AG04450 (cell line): Measurements from ENCODE around the gene ZNF106. TPM values are rescaled to one million over a fixed set of nuclear protein-coding genes. Genes with fewer than 3 reads are reported as not detected.

Experiments used
- CTCF ChIA-PET: fragments of 300-600, 350-600 bp; formaldehyde crosslinking; extraction: SDS; loops from one replicate; lab custom pipeline; 2022; ENCODE audit warnings: antibody characterized with exemption, inconsistent platforms; lab: Charles Lee
- POLR2A ChIA-PET: fragments of 350-600 bp; formaldehyde crosslinking; extraction: SDS; loops from one replicate; lab custom pipeline; 2021; ENCODE audit warnings: antibody characterized with exemption, inconsistent platforms; lab: Yijun Ruan, JAX
- DNase-seq: peaks from one replicate; pipeline ENCODE4 v3.0.0-alpha.2; 2011; ENCODE audit warnings: low read depth, low spot score
- H3K27ac ChIP-seq: one replicate; pipeline ENCODE4 v1.5.1; 2012; ENCODE audit warnings: low read depth, low read length, control low read depth
- H3K27me3 ChIP-seq: one replicate; pipeline ENCODE4 v1.6.0; 2012; ENCODE audit warnings: low read length; ENCODE audit not compliant: control insufficient read depth, insufficient read depth
- H3K4me3 ChIP-seq: 2 replicates; pipeline ENCODE4 v1.5.1; 2011; ENCODE audit warnings: mild to moderate bottlenecking, low read depth, low read length, control low read depth
- H3K9me3 ChIP-seq: 2 replicates; pipeline ENCODE4 v1.5.1; 2012; ENCODE audit warnings: low read length; ENCODE audit not compliant: control insufficient read depth, insufficient read depth
- CTCF ChIP-seq: IDR thresholded peaks from 2 replicates; pipeline ENCODE4 v1.5.1; 2011; ENCODE audit warnings: low read depth, low read length, control low read depth, inconsistent platforms
- polyA plus RNA-seq: library from polyadenylated mRNA; depleted of rRNA; stranded (reverse); fragments of >200 nt; gene quantifications from 2 replicates; pipeline ENCODE4 v1.2.3, GENCODE V29; 2011

Gene ZNF106
- polyA plus RNA-seq, 1 experiment = 67.4 TPM

- Histone ChIP-seq H3K4me3 (peak within 1 kb of the TSS; percentile 90), H3K9me3 (no peaks in the 10 kb centered on the region; the same call in 1 of the 2 replicates), H3K27me3 (no peaks in the 10 kb centered on the region), H3K27ac (peak within 1 kb of the TSS; percentile 91)
- CTCF ChIA-PET = no interaction called here
- peak; percentile 91 for DNase-seq
- no peak for TF ChIP-seq CTCF
- POLR2A ChIA-PET = interaction anchor here (0.7 to 2.4 kb wide), 10 partner anchors 10 to 626 kb away, joined by 3 to 16 read pairs (median 5); partner anchors contain the start of genes GANC, HAUS2, LRRC57 and STARD9
Measured at GRCh38 chr15:42495361-42496212, 4.6 kb upstream of the ZNF106 start, which contains the start of gene SNAP23. TSS of gene SNAP23 (plus strand) at chr15:42495634. CDS start at chr15:42511847, 16,213 bp downstream.

- H3K9me3 ChIP-seq = no peaks in the 10 kb centered on the region; the same call in 1 of the 2 replicates
- H3K4me3 ChIP-seq = peak overlapping the region; percentile 90
- peak overlapping the region; percentile 91 for H3K27ac ChIP-seq
- CTCF ChIA-PET = no interaction called here
- H3K27me3 ChIP-seq = no peaks in the 10 kb centered on the region
- POLR2A ChIA-PET = interaction anchor here (0.7 to 2.4 kb wide), 9 partner anchors 10 to 625 kb away, joined by 3 to 16 read pairs (median 5); partner anchors contain the start of genes GANC, HAUS2, LRRC57 and STARD9
- no peak for TF ChIP-seq CTCF
- no peak for DNase-seq
Measured at GRCh38 chr15:42494998-42495360, 4.0 kb upstream of the ZNF106 start.

GRCh38 chr15:42493679-42494078 lies 2.7 kb upstream of the ZNF106 start:
- no peak for DNase-seq
- H3K9me3 ChIP-seq = no peaks in the 10 kb centered on the region; the same call in 1 of the 2 replicates
- H3K27ac ChIP-seq = no peak overlapping the region
- H3K27me3 ChIP-seq = no peaks in the 10 kb centered on the region
- H3K4me3 ChIP-seq = no peak overlapping the region
- POLR2A ChIA-PET = interaction anchor here (0.6 kb wide), 1 partner anchor 223 kb away, joined by 3 read pairs; no protein-coding TSS in a partner anchor
- no peak for TF ChIP-seq CTCF
- CTCF ChIA-PET = interaction anchor here (0.6 kb wide), 1 partner anchor 528 kb away, joined by 3 read pairs; no protein-coding TSS in a partner anchor

- Histone ChIP-seq H3K4me3 (peak overlapping the region; percentile 77), H3K27me3 (no peaks in the 10 kb centered on the region), H3K27ac (peak overlapping the region; percentile 99), H3K9me3 (no peaks in the 10 kb centered on the region; the same call in 1 of the 2 replicates)
- DNase-seq = peak; percentile 38
- CTCF ChIA-PET = interaction anchor here (0.6 to 1.6 kb wide), 2 partner anchors 14 to 159 kb away, joined by 3 to 6 read pairs; no protein-coding TSS in a partner anchor
- POLR2A ChIA-PET = interaction anchor here (0.5 to 2.0 kb wide), 6 partner anchors 8 to 218 kb away, joined by 3 to 8 read pairs (median 4); partner anchors contain the start of genes GANC, HAUS2, LRRC57 and TMEM87A
- no peak for TF ChIP-seq CTCF
Measured at GRCh38 chr15:42491539-42492225, 741 bp upstream of the ZNF106 start.
